Smooth muscle cell of the brain vasculature (primary cell): ENCODE measurements around the gene SENP1.
"Not testable (repeated sequence)": the region's sequence is repeated elsewhere in the genome, so short reads cannot be mapped to it uniquely, and the experiment has no call there.

Experiments used
- DNase-seq: peaks from one replicate; pipeline ENCODE4 v3.0.0-alpha.2; 2012; ENCODE audit warnings: low read depth, low spot score

Gene SENP1

DNA sequence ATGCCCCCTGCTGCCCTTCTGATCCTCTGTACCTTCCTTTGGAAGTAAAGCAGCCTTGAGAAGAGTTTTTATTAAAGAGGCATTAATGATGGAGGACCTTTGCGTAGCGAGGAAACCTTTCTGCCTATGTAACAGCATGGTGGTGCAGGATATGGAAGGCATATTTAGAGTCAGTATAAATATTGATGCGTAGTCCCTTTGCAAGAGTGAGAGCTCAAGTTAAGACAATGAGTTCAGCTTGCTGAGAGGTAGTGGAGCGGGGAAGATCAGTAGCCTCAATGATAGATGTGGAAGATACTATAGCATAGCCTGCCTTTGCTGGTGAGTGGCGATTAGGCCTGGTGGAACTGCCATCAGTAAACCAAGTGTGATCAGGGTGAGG is 5.4 kb upstream of the SENP1 start:
- not testable (repeated sequence) for DNase-seq

DNA sequence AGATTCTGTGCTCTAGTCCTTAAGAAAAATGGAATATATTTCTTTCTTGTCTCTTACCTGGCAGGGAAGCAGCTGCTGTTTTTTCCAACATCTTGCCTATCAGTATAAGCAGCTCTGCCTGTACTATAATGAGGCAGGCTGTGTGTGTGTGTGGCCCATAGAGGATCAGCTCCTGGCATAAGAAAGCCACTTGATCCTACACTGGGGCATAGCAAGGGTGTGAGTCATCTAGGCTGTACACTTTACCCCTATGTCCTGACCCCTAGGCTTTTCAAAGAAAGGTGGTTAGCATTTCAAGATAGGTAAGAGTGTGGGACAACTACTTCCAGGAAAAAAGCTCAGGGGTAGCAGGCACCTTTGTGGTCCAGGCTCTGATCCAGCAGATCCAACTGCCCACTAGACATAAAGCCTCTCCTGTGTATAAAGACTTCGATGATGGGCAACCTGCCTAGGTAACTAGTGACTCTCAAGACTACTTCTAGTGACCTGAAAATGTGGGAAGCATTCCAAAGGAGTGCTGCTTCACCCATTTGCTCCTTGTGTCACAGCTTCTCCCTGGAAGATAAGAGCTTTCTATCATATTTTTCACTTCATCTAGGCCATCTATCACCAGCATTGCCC is 4.9 kb upstream of the SENP1 start:
- DNase-seq = no peak

- DNase-seq = no peak
These were observed 3.5 kb upstream of the SENP1 start for GRCh38 chr12:48109424-48109823.

GRCh38 chr12:48106681-48107613 is 1.1 kb upstream of the SENP1 start:
- no peak for DNase-seq

- no peak for DNase-seq
These were observed 485 bp downstream of the SENP1 start for GRCh38 chr12:48105321-48105866.

GRCh38 chr12:48104531-48104930 is 1.3 kb downstream of the SENP1 start:
- no peak for DNase-seq

GRCh38 chr12:48092611-48093010 is 13.3 kb downstream of the SENP1 start:
- no peak for DNase-seq

DNA sequence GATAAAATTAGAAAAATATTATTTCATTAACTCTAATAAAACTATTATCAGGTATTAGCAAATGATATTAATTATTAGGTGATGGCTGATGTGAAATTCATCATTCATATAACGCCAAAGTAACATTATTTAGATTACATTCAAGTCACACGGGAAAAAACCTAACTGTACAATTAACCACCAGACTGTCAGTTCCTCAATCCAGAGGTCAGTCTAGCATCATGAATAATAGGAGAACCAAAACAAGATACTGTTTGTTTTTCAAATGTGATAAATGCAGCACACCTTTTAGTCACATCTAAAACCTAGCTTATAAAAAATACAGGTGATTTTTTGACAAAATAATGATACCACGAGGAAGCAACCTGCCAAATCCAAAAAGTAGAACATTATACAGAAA is 19.6 kb downstream of the SENP1 start:
- no peak for DNase-seq

- no peak for DNase-seq
These were observed 20.9 kb downstream of the SENP1 start for GRCh38 chr12:48084841-48085460.

GRCh38 chr12:48084066-48084465 is 21.8 kb downstream of the SENP1 start:
- DNase-seq = no peak

DNA sequence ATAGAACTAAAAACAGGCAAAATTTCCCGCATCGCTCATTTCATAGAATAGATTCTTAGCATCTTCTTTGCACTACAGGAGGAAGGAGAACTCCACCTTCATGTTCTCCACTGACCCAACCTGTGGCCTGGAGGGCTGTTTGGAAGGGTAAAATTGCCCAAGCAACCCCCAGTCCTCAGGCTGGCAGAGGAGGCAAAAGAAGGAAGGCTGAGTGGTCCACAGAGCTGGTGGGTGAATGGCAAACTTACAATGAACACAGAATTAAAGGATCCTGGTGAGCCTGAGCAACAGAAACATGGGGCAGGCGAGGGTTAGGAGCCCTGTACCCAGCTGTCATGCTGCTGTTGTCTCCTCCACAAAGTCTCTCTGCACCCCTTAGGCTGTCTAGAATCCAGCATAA is 25.1 kb downstream of the SENP1 start:
- DNase-seq = no peak

DNA sequence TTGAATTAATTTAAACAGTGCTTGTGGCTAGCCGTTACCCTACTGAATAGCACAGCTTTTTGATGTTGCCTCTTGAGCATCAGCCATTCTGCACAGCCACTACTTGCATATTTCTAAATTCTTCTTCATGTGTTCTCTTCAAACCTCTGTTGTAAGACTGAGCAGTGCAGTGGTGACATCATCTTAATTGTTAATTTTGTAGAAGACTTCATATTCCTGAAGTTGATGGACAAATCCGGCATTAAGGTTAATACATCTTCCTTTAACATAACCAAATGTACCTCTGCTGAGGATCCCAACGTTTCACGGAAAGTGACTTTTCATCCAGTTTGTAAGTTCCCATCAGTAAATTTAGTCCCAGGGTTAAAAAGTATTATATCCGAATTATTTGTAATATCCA is 25.6 kb downstream of the SENP1 start:
- DNase-seq = no peak

- no peak for DNase-seq
These were observed 27.0 kb downstream of the SENP1 start for GRCh38 chr12:48078901-48079300.

DNA sequence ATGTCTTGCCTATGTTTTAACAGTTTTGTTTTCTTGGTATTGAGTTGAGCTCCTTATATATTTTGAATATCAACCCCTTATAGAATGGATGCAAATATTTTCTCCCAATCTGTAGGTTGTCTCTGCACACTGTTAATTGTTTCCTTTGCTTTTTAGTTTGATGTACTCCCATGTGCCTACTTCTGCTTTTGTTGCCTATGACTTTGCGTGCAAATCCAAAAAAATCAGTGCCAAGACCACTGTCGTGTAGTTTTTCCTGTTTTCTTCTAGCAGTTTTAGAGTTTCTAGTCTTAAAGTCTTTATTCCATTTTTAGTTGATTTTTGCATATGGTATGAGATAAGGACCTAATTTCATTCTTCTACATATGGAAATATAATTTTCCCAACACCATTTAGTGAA is 28.8 kb downstream of the SENP1 start:
- no peak for DNase-seq

GRCh38 chr12:48075832-48076231 is 30.0 kb downstream of the SENP1 start:
- DNase-seq = no peak

GRCh38 chr12:48074266-48074665 is 31.6 kb downstream of the SENP1 start:
- DNase-seq = no peak

DNA sequence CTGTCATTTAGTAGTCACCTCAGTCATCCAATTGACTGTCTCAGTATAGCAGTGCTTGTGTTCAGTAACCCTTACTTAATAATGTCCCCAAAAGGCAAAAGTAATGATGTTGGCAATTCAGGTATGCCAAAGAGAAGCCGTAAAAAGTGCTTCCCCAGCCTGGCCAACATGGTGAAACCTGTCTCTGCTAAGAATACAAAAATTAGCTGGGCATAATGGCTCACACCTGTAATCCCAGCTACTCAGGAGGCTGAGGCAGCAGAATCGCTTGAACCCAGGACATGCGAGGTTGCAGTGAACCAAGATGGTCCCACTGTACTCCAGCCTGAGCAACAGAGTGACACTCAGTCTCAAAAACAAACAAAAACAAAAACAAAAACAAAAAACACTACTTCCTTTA is 33.6 kb downstream of the SENP1 start:
- no peak for DNase-seq

GRCh38 chr12:48071808-48072207 is 34.1 kb downstream of the SENP1 start:
- no peak for DNase-seq

DNA sequence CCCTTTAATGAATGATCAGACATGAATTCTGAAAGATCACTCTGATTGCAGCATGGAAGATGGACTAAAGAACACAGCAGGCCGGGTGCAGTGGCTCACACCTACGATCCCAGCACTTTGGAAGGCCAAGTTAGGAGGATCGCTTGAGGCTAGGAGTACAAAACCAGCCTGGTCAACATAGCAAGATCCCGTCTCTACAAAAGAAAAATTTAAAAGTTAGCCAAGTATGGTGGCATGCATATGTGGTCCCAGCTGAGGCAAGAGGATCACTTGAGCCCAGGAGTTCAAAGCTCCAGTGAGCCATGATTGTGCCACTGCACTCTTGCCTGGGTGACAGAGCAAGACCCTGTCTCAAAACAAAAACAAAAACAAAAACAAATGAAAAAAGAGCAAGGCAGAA is 35.1 kb downstream of the SENP1 start:
- no peak for DNase-seq

DNA sequence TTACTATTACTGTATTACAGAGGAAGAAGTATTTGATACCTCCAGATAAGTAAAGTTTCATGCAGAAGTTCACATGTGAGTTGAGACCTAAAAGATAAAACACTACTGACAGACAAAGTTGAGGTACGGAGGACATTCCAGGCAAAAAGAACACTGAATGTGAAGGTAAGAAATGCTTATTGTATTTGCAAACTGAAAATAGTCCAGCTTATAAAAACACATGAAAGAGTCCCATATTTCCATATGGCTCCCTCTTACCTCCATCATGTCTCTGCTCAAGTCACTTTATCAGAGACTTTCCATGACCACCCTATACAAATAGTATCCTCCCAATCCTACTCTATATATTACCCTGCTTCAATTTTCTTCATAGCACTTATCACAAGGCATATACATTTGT is 35.8 kb downstream of the SENP1 start:
- DNase-seq = no peak

DNA sequence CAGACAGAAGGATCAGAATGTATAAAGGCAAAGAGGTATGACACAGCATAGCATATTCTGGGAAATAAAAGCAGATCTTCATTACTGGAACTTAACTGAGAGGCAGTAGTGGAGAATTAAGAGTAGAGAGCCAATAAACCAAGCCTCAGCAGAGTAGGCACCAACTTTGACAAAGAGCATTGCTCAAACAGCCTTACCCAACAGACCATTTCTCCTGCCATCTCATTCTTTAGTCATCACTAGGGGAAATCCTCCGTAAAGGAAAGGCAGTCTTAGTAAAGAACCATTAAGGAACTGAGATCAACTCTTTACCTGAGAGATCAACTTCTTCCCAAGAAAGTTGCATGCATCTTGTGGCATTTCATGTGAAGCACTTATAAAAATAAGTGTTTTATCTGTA is 36.6 kb downstream of the SENP1 start:
- no peak for DNase-seq

DNA sequence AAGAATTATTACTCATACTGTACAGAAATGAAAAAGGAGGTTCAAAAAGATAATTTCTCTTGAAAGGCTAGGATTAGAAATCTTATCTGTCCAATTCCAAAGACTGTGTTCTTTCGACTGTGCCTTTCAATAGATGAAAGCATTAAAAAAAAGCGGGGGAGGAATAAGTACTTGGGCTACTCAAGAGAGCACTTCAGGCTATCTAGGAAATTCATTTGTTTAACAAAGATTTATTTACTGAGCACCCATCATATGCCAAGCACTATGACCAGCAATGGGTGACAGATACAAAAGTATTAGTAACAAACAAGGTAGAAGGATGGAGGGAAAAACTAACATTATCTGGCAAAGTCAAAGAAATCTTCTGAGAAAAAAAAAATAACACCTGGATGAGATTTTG is 37.4 kb downstream of the SENP1 start:
- no peak for DNase-seq
